ENCODE measurements around the gene CRKL.
"Not testable (repeated sequence)": the region's sequence is repeated elsewhere in the genome, so short reads cannot be mapped to it uniquely, and the experiment has no call there.

Gene CRKL, protein sequence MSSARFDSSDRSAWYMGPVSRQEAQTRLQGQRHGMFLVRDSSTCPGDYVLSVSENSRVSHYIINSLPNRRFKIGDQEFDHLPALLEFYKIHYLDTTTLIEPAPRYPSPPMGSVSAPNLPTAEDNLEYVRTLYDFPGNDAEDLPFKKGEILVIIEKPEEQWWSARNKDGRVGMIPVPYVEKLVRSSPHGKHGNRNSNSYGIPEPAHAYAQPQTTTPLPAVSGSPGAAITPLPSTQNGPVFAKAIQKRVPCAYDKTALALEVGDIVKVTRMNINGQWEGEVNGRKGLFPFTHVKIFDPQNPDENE

GRCh38 chr22:20916916-20917810 is at the start of gene CRKL:
Gene CRKL, plus strand, starts transcription at chr22:20917407. Its CDS starts 528 bp downstream, at chr22:20917935.
- peak; percentile 92 to 95 for DNase-seq

DNA sequence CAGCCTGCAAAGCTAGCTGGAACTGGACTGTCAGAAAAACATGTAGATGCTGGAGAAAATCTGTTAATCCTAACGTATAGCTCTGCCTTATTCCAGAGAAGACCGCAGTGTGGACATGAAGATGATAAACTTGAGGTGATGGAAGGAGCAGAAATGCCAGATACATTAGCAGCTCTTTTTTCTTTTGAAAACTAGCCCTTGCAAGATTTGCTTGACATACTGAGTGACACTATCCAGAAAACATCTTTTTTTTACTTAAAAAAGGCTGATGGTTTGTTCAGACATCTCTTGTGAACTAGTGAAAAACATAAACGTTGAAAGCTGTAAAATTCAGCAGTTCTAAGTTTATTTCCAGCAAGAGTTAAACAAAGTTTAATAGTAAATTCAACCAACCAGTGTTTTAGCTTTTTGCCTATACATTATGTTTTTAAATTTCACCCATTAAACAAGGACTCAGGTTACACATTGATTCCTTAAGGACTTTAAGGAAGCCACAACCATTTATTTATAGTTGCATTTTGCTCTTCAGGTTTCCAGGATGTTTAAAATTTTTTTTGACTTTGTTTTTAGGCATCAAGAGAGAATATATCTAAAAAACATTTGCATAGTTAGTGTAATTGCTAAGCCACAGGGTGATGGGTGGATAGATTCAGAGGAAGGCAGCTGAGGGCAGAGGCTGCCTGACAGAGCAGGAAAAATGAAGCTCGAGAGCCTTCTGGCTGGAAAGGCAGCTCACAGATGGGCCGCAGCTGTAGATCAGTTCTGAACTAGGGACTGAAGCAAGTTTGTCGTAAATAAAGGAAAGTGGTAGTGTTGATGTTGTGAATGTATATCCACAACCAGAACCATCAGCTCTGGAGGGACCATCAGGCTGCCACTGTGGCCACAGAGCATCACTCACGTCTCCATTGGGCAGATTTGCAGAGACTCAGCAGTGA is 48.9 kb upstream of the CRKL start:
- no peak for DNase-seq

DNA sequence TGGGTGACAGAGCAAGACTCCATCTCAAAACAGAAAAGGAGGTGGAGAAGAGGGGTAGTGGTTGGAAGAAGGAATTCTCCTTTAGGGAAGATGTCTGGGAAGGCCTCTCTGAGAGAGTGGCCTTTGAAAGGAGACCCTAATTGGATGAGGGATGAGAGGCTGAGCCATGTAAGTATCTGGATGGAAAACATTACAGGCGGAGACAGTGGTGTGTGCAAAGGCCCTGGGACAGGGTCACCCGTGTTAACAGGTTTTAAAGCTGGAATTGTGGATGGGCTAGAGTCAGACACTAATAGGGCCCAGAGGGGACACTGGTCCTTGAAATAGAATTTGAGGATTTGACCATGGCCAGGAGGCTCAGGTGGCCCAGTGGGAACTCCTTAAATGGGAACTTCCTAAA is 48.0 kb upstream of the CRKL start:
- DNase-seq: no peak

DNA sequence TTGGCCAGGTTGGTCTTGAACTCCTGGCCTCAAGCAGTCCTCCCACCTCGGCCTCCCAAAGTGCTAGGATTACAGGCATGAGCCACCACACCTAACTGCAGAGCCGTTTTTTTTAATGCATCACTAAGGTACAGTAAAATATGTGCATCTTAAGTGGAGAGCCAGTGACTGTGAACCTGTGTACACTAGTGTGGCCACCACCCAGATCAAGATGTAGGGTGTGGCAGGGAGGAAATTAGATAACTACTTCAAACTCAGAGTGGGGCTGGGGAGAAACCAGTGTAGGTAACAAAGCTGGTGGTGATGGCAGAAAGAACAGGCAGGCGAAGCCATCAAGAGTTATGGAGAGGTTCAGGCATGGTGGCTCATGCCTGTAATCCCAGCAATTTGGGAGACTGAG is 44.0 kb upstream of the CRKL start:
- DNase-seq: no peak

GRCh38 chr22:20875296-20875695 is 41.9 kb upstream of the CRKL start:
- DNase-seq: no peak

GRCh38 chr22:20877715-20878114 is 39.5 kb upstream of the CRKL start:
- no peak for DNase-seq

GRCh38 chr22:20881231-20881630 is 36.0 kb upstream of the CRKL start:
- no peak for DNase-seq

GRCh38 chr22:20881869-20882815 is 35.1 kb upstream of the CRKL start:
- DNase-seq: no peak

- DNase-seq: no peak
Observed at GRCh38 chr22:20882855-20883254, 34.4 kb upstream of the CRKL start.

GRCh38 chr22:20884454-20884853 is 32.8 kb upstream of the CRKL start:
- DNase-seq: no peak

- no peak for DNase-seq
Observed at GRCh38 chr22:20885017-20885556, 32.1 kb upstream of the CRKL start.

DNA sequence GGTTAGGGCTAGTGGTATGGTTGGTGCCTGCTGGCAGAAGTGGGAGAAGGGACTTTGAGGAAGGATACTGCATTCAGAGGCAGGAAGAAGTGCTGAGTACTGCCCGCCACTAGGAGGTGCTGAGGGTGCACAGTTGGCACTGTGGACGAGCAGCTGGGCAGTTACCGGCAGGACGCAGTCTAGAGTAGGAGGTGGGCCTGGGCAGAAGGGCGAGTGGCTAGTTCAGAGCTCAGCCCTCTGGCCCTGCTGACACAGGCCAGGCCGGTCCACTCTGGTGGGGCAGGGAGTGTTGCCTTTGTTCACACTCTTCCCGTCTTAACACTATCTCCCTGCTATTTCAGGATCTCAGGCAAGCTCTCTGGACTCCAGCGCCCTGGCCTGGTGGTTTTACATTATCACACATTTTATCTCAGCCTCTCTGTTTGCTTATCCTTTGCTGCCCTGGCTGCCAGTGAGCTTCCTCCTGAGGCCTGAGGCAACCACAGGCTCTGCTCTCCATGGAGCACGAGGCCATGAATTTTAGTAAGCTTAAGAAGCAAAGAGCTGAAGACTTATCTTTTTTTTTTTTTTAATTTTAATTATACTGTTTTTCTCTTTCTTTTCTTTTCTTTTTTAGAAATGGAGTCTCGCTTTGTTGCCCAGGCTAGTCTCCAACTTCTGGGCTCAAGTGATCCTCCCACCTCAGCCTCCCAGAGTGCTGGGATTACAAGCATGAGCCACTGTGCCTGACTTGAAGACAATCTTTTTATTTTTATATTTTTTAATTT is 31.5 kb upstream of the CRKL start:
- peak; percentile 70 to 81 for DNase-seq

GRCh38 chr22:20887375-20887774 is 29.8 kb upstream of the CRKL start:
- no peak for DNase-seq

DNA sequence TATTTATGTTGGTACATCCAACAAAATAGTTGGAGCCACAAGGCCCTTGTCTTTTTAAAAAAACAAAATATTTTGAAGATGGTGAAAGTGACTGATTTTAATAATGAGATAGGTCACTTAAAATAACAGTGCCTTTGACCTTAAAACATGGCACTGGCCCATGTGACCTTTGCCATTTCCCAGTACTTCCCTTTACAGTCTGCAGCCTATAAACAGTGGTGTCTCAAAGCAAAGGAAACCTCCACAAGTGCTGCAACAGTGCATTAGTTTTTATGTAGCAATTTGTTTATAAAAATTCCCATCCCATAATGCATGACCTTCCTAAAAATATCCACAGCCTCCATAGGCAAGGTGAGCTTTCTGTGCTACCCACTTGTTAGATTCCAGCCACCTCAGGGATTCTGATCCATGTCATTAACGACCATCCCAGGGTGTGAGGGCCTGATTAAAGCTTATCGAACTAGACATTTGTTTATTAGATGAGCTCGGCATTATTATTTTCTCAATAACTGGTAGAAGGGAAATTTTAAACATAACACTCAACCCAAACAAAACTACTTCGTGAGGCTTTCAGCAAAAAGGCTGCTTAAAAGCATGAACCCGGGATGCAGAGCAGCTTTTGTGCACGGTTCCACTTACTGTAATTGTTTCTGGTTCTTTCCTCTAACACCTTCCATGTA is 28.0 kb upstream of the CRKL start:
- DNase-seq: no peak

DNA sequence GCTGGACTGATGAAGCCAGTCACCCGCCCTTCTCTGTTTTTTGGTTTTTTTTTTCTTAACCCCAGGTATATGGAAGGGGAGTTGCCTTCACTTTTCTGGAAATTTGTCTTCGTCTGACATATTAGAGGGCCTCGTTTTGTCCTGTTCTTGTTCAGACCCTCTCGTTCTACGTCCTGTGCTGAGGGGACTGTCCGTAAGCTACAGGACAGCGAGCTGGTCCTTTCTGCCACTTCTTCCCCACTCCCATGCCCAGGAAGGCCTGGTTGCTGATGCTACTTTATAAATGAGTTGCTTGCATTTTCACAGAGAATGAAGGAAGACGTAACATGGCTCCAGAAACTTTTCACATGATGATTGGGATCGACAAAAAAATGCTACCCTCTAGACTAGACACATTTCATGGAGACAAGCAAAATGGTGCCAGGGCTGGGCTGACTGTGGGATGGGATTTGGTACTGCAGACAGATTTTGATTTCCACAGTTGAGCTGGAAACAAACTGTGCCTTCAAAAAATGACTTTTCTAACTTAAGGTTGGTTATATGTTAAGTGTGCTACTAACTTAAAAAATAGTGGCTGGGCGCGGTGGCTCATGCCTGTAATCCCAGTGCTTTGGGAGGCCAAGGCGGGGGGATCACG is 27.2 kb upstream of the CRKL start:
- no peak for DNase-seq

GRCh38 chr22:20890975-20891374 is 26.2 kb upstream of the CRKL start:
- no peak for DNase-seq

DNA sequence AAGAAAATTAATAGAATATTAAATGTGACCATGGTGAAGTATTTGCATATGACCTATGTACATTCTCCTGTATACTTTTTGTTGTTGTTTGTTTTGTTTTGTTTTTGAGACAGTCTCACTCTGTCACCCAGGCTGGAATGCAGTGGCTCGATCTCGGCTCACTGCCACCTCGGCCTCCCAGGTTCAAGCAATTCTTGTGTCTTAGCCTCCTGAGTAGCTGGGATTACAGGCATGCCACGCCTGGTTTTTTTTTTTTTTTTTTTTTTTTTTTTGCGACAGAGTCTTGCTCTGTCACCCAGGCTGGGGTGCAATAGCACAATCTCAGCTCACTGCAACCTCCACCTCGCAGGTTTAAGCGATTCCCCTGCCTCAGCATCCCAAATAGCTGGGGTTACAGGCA is 19.5 kb upstream of the CRKL start:
- not testable (repeated sequence) for DNase-seq

DNA sequence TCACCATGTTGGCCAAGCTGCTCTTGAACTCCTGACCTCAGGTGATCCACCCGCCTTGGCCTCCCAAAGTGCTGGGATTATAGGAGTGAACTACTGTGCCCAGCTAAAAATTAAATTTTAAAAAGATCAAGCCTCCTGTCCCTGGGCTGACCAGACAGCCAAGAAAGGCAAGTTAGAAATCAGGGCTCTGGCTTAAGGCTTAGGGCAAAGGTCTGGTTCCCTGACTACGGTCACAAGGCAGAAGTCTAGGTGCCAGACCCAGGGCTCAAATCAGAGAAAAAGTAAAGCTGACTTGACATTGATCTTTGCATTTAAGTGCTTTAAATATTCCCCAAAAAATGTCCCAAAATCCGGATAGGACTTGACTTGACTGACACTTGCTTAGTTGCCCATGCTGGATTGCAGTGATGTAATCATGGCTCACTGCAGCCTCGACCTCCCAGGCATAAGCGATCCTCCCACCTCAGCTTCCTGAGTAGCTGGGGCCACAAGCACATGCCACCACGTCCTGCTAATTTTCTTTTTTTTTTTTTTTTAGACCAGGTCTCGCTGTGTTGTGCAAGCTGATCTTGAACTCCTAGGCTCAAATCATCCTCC is 17.3 kb upstream of the CRKL start:
- no peak for DNase-seq

All from SHP77 (cell line).